ENCODE measurements around the gene RP2. TPM values are rescaled to one million over a fixed set of nuclear protein-coding genes. Genes with fewer than 3 reads are reported as not detected.

The RP2 gene
- total and polyA plus RNA-seq, 2 of the 8 experiments (the other 6 are each of a cell fraction or from before 2014, with no cell fraction given) = 2.2 to 6.9 TPM

- no peak overlapping the region for H4K91ac ChIP-seq (replicated peaks; ENCODE audit: insufficient read length, low read length)
- H3K79me1 ChIP-seq (ENCODE audit: low read depth, low read length) = no peaks in the 10 kb centered on the region
- H3K23ac ChIP-seq (ENCODE audit: insufficient read length) = no peak overlapping the region
- no peak overlapping the region for H4K5ac ChIP-seq (ENCODE audit: insufficient read length, low read depth, low read length)
- no peak overlapping the region for H4K8ac ChIP-seq (ENCODE audit: extremely low read depth, insufficient read depth, low read length)
- CTCF ChIA-PET (ENCODE audit: partially characterized antibody) = no interaction called here
- no peak overlapping the region for H2BK12ac ChIP-seq (ENCODE audit: low read depth, low read length)
- no peaks in the 10 kb centered on the region for H3K79me2 ChIP-seq (ENCODE audit: control insufficient read depth in 1 of 2, insufficient read depth in 2 of 2, low read length in 2 of 2)
- DNase-seq (ENCODE audit: low read depth in 1 of 2, low spot score in 2 of 2) (no peak), FAIRE-seq (no peak)
- no peak overlapping the region for H2BK120ac ChIP-seq (replicated peaks; ENCODE audit: low read depth, low read length)
- no peaks in the 10 kb centered on the region for H3K9me3 ChIP-seq (ENCODE audit: insufficient read depth in 2 of 2, low read depth in 1 of 2, low read length in 1 of 2)
- H3K4me1 ChIP-seq (replicated peaks in 1 of 4; ENCODE audit: control insufficient read depth in 3 of 4, insufficient read depth in 4 of 4, low read length in 3 of 4) = no peaks in the 10 kb centered on the region
- no peak overlapping the region for H2AK5ac ChIP-seq (ENCODE audit: low read depth, low read length)
- H2BK15ac ChIP-seq (ENCODE audit: low read length) = no peak overlapping the region
- POLR2A ChIA-PET (ENCODE audit: partially characterized antibody) = no interaction called here
- no peak overlapping the region for H2AFZ ChIP-seq (ENCODE audit: low read length)
- H3K4me2 ChIP-seq (ENCODE audit: insufficient read depth in 1 of 2, low read depth in 2 of 2, low read length in 2 of 2) = no peak overlapping the region
- no peak overlapping the region for H2BK20ac ChIP-seq (ENCODE audit: low read length)
- H3K18ac ChIP-seq (ENCODE audit: extremely low read depth, low read length) = no peak overlapping the region
- no peak overlapping the region for H3K9ac ChIP-seq (replicated peaks in 1 of 4; ENCODE audit: extremely low read depth in 1 of 4, low read depth in 3 of 4, low read length in 3 of 4)
- no peak overlapping the region for H3K56ac ChIP-seq (replicated peaks; ENCODE audit: insufficient read length, low read depth, low read length)
- no peak overlapping the region for H3K4me3 ChIP-seq (ENCODE audit: extremely low read depth in 1 of 4, insufficient read depth in 2 of 4, low read depth in 3 of 4, low read length in 4 of 4)
- no peak overlapping the region for H3K14ac ChIP-seq (ENCODE audit: insufficient read length)
- no peaks in the 10 kb centered on the region for H4K20me1 ChIP-seq (replicated peaks in 1 of 2; ENCODE audit: control insufficient read depth in 1 of 2, insufficient read depth in 2 of 2, low read length in 2 of 2)
- no peaks in the 10 kb centered on the region for H3K23me2 ChIP-seq (ENCODE audit: low read depth, low read length)
- H3K27me3 ChIP-seq (replicated peaks in 1 of 4; ENCODE audit: control insufficient read depth in 3 of 4, extremely low read depth in 1 of 4, insufficient read depth in 3 of 4, low read length in 3 of 4) = no peaks in the 10 kb centered on the region
- no peak overlapping the region for H3K27ac ChIP-seq (ENCODE audit: low read depth, low read length)
- H2BK5ac ChIP-seq (ENCODE audit: low read depth, low read length) = no peak overlapping the region
- no peaks in the 10 kb centered on the region for H3K36me3 ChIP-seq (ENCODE audit: control insufficient read depth in 2 of 4, insufficient read depth in 4 of 4, low read length in 3 of 4)
- no peak overlapping the region for H3K4ac ChIP-seq (replicated peaks; ENCODE audit: insufficient read length, low read depth, low read length)
- no peak for TF ChIP-seq KDM1A (IDR thresholded peaks at IDR 0.05; ENCODE audit: borderline replicate concordance, low read length)
- no peak for TF ChIP-seq CBX8 (IDR thresholded peaks at IDR 0.05; ENCODE audit: borderline replicate concordance, low read depth, low read length)
- TF ChIP-seq SIN3A (conservative IDR thresholded peaks at IDR 0.05 in 1 of 2, IDR thresholded peaks at IDR 0.05 in 1 of 2; ENCODE audit: low read depth in 1 of 2, low read length in 2 of 2) = no peak
- TF ChIP-seq, protein P1, sequence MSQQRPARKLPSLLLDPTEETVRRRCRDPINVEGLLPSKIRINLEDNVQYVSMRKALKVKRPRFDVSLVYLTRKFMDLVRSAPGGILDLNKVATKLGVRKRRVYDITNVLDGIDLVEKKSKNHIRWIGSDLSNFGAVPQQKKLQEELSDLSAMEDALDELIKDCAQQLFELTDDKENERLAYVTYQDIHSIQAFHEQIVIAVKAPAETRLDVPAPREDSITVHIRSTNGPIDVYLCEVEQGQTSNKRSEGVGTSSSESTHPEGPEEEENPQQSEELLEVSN (IDR thresholded peaks at IDR 0.05) = no peak
- no peak for TF ChIP-seq SP1 (IDR thresholded peaks at IDR 0.05; ENCODE audit: low read depth, low read length)
- no peak for TF ChIP-seq TAF1 (IDR thresholded peaks at IDR 0.05; ENCODE audit: low read depth, low read length)
- no peak for TF ChIP-seq BCL11A (IDR thresholded peaks at IDR 0.05; ENCODE audit: low read depth in 2 of 2, low read length in 2 of 2)
These were observed 61.4 kb downstream of the RP2 start for GRCh38 chrX:46898207-46898606.
